HEK293T (cell line): ENCODE results near the gene MED29.

Experiments used
- CTCF ChIA-PET: fragments of 350-600 bp; formaldehyde crosslinking; extraction: SDS; loops from one replicate; lab custom pipeline; 2021; ENCODE audit warnings: antibody characterized with exemption, inconsistent platforms; lab: Yijun Ruan, JAX
- POLR2A ChIA-PET: fragments of 350-600 bp; formaldehyde crosslinking; extraction: SDS; loops from one replicate; lab custom pipeline; 2020; ENCODE audit warnings: antibody characterized with exemption, inconsistent platforms; lab: Yijun Ruan, JAX
- DNase-seq: peaks from one replicate; pipeline ENCODE4 v3.0.0; 2012; ENCODE audit warnings: mixed read lengths; ENCODE audit errors: extremely low spot score
- BHLHE40 ChIP-seq: fragments of 450-650 bp; IDR thresholded peaks from 2 replicates; pipeline ENCODE4 v1.6.1; 2016; ENCODE audit warnings: mild to moderate bottlenecking, moderate library complexity, borderline replicate concordance
- CTBP1 ChIP-seq: fragments of 450-650 bp; IDR thresholded peaks from 2 replicates; pipeline ENCODE4 v1.6.1; 2016; ENCODE audit warnings: borderline replicate concordance
- ELF4 ChIP-seq: fragments of 450-650 bp; IDR thresholded peaks from 2 replicates; pipeline ENCODE4 v1.6.1; 2017; ENCODE audit warnings: antibody characterized with exemption
- FOXK2 ChIP-seq: fragments of 450-650 bp; IDR thresholded peaks from 2 replicates; pipeline ENCODE4 v1.6.1; 2016; ENCODE audit warnings: mild to moderate bottlenecking
- HDGF ChIP-seq: fragments of 450-650 bp; IDR thresholded peaks from 2 replicates; pipeline ENCODE4 v1.6.1; 2017; ENCODE audit warnings: antibody characterized with exemption, borderline replicate concordance
- SP1 ChIP-seq: fragments of 450-650 bp; IDR thresholded peaks from 2 replicates; pipeline ENCODE4 v1.6.1; 2017

The MED29 gene

DNA sequence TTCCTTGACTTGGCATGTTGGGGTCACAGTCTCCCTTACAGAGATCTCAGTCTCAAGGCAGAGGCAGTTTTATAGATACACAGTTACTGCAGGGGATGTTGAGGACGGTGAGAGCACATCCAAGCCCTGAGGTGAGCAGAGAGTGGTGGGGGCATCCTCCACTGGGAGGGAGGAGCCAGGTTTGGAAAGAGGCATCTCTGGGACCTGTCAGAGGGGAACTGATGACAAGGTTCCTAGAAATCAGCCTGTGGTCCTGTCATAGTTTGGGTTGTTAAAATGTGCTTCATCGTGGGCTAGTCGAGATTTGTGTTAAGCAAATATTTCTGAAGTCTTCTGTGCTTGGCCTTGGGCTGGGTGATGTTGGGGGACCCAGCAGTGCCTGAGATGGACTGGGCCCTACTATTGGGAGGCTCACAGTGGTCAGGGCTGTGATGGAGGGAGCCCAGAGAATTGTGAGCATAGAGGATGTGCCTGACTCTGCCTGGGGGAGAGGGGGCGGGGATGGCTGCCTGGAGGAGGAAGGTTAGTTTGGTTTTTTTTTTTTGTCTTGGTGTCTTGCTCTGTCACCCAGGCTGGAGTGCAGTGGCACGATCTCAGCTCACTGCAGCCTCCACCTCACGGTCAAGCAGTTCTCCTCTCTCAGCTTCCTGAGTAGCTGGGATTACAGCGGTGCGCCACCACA lies 58.1 kb downstream of the MED29 start:
- ChIA-PET CTCF (no interaction called here), POLR2A (interaction anchor here (6.1 kb wide), 1 partner anchor 14 kb away, joined by 62 read pairs; the partner anchor contains the start of gene RPS16)
- no peak for DNase-seq
- TF ChIP-seq FOXK2 = no peak
- TF ChIP-seq HDGF = no peak
- no peak for TF ChIP-seq BHLHE40
- no peak for TF ChIP-seq CTBP1
- no peak for TF ChIP-seq SP1
- no peak for TF ChIP-seq ELF4
